ENCODE results near the gene PGAP1.

Gene PGAP1

DNA sequence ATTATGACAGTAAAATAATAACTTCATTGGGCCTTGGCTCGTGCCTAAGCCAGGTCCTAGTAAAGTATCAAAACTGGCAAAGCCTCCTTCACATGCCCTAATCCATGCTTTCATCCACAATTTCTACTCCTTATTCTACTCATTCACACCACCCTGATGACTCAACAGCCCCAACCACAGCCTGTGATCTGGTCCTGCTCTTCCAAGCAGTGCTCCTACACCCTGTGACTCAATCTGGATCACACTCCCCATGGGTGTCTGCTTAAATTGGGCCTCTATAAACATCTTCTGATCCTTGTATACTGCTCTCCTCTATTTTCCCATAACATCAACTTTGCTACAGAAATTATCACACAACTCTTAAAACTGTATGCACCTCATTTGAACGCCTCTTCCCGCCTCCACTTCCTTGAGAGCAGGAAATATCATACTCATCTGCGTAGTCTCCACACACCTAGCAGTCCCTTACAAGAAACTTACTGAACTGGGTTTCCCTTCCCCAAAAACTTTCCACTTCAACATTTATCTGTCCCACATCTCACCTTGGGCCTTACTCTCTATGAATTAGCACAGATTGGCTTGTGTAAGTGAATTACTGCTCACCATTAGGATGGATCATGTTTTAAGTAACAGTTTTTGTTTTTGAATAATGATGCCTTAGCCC lies 142.9 kb downstream of the PGAP1 start:
- no peak for DNase-seq
